Activated CD8-positive, alpha-beta memory T cell treated with anti-CD3 and anti-CD28 coated beads for 36 hours (primary cell): Measurements from ENCODE around the gene ARSK. TPM values are rescaled to one million over a fixed set of nuclear protein-coding genes. Genes with fewer than 3 reads are reported as not detected.

ENCODE experiments used
- CTCF ChIA-PET: fragments of 350-600 bp; sonication (Branson Sonifier 250); formaldehyde crosslinking; loops from one replicate; lab custom pipeline; 2021; ENCODE audit warnings: antibody characterized with exemption; lab: Charles Lee
- POLR2A ChIA-PET: fragments of 350-600 bp; sonication (Branson Sonifier 250); formaldehyde crosslinking; loops from one replicate; lab custom pipeline; 2021; ENCODE audit warnings: antibody characterized with exemption; lab: Charles Lee
- total RNA-seq, 2 experiments: library from RNA; stranded (reverse); gene quantifications; one replicate each; pipeline ENCODE4 v1.2.3, GENCODE V29; 2021

Gene ARSK
- total RNA-seq, 2 experiments from 2014 or later: 4.4 to 4.7 TPM

DNA sequence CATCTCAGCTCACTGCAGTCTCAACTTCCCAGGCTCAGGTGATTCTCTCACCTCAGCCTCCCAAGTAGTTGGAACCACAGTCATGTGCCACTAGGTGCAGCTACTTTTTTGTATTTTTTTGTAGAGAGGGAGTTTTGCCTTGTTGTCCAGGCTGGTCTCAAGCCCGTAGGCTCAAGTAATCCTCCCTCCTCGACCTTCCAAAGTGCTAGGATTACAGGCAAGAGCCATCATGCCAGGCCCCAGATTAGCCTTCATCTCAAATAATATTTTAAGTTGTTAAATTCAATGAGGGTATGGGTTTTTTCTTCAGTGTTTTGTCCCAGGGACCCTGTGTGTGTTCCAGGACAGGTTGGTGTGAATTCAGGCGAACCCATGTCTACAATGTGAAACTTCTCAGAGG lies 79.2 kb downstream of the ARSK start:
- POLR2A ChIA-PET: no interaction called here
- CTCF ChIA-PET: interaction anchor here (1.6 kb wide), 1 partner anchor 13 kb away, joined by 5 read pairs; the partner anchor contains the start of gene RFESD

DNA sequence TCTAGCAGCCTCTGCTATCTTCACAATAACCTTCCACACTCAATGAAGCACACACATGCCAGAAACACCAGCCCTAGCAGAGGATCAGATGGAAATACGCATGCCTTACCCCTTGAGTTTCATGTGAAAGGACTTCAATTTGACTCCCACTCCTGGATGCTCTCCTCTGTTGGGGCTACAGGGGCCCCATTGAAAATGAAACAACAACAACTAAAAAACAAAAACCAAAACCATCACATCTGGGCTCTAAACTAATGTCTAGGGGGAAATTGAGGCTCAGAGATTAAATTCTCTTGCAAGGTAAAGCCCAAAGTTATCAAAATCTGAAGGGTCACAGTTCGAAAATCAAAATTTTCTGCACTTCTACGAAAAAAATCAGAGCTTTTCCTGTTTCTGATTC lies 83.7 kb downstream of the ARSK start:
- POLR2A ChIA-PET: no interaction called here
- CTCF ChIA-PET: no interaction called here

DNA sequence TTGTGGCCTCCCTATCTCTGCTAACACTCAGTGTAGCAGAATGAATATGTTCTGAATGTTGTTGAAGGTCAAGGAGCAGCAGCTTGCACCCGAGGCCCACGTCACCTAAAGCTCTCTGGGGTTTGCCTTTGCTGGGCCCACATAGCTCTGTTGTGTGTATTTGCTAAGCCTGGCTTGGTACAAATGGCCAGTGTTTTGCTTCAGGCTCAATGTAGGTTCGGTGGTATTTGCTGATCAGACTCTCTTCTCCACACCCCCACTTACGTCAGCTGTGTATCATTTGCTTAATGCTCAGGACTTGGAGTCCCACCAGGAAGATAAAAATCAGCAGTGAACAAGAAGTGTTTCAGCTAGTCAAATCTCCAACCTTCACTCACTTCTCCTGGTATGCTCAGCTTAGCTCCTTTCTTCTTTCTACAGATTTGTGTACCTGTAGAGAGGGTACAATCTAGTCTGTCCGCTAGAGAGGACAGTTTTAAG lies 86.9 kb downstream of the ARSK start:
- CTCF ChIA-PET: interaction anchor here (0.9 to 1.2 kb wide), 2 partner anchors 140 to 206 kb away, joined by 3 read pairs; no protein-coding TSS in a partner anchor
- POLR2A ChIA-PET: no interaction called here

DNA sequence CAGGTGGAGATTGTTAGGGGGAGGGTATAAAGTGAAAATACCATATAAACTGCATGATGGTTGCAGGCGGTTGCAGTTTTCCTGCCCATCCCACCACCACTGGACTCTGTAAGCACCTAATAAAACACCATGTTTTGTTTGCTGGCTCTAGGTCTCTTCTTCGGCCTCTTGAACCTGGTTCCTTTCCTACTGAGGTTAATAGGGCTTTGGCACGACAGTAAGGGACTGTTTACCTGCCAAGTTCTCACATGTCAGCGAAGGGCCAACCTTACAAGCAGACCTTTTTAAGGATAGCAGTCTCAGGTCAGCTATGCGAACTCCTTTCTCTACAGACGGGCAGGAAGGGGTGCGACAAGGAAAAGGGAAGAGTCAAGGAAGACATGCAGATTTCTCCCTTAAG lies 88.3 kb downstream of the ARSK start:
- ChIA-PET CTCF (interaction anchor here (1.0 to 1.2 kb wide), 2 partner anchors 138 to 205 kb away, joined by 3 to 5 read pairs; no protein-coding TSS in a partner anchor), POLR2A (no interaction called here)

DNA sequence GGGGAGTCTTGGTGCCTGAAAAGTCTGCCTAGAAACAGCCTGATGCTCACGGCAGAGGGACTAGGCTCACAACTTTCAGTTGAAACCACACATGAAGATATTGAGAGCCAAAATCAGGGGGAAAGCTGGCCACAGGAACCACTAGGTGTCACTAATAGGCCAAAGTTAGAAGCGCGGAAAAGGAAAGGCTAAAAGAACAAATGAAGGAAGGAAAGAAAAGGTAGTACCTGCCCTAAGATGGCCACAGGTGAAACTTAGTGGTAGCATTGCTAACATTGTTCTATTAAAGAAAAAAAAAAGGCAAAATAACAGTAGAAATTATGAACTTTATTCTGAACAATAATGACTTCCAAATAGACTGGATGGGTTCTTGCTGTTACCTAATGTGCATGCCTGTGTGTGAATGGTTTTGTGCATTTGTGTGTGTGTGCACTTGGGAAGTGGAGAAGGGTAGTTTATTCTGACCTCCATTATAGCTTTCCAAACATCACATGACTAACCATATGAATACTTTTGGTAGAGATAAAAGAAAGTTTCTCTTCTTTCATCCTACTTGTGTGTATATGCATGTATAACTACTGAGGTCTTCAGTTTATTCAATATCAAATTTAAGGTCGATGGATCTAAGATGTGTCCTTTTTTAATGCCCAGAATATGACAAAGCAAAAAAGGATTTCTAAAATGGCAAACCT lies 89.6 kb downstream of the ARSK start:
- POLR2A ChIA-PET: interaction anchor here (0.6 kb wide), 1 partner anchor 212 kb away, joined by 3 read pairs; no protein-coding TSS in a partner anchor
- CTCF ChIA-PET: interaction anchor here (0.7 to 1.2 kb wide), 3 partner anchors 12 to 202 kb away, joined by 3 read pairs; no protein-coding TSS in a partner anchor

DNA sequence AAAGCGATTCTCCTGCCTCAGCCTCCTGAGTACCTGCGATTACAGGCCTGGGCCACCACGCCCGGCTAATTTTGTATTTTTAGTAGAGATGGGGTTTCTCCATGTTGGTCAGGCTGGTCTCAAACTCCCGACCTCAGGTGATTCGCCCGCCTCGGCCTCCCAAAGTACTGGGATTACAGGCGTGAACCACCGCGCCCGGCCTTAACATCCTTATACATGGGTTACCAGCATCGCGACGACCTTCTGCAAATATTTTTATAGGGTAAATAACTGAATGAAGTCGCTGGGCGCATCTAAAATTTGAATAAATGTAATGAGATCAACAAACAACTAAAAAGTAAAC lies 91.3 kb downstream of the ARSK start:
- POLR2A ChIA-PET: interaction anchor here (0.6 to 1.5 kb wide), 5 partner anchors 15 to 175 kb away, joined by 3 to 8 read pairs (median 4); partner anchors contain the start of genes ARSK and SKIC3
- CTCF ChIA-PET: interaction anchor here (1.4 kb wide), 1 partner anchor 135 kb away, joined by 5 read pairs; no protein-coding TSS in a partner anchor

DNA sequence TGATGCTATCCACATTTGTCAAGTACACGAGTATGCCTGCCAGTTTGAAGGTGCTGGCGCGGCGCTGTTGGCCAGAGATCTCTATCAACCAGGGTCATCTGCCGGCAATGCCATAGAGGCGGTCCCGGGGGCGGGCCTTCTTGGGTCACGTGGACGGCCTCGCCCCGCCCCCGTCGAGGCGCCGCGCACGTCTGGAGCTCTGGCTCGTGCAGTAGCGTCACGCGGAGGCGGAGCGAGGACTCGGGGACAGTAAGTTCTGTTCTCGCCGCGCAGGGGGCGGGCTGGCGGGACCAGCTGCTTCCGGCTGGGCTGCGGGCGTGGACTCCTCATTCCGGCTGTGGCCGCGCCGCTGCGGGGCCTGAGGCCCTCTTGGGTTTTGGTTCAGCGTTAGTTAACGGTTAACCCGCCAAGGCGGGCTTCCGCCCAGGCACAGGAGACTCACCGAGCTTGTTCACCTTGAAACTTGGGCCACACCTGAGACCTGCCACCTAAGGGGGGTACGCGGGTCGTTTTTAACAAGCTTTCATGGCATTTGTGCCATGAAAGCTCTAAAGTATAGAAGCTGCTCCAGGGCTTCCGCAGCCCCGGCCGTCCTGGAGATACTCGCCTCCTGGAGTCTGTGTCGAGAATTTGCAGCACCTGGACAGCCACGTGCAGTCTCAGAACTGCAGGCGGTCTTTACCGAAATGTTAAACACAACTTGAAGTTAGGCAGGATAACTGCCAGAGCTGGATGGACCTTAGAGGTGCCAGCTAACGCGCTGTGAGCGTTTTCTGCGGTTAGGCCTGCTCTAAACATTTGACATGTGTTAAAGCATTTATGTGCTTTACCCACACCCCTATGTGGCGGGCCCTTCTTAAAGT lies 91.9 kb downstream of the ARSK start, which contains the start of gene RFESD:
Gene RFESD (plus strand): TSS at position 209 of the 863 bp plus-strand sequence. CDS start 5,495 bp downstream, outside the sequence.
- CTCF ChIA-PET: interaction anchor here (0.8 to 1.4 kb wide), 3 partner anchors 12 to 135 kb away, joined by 5 read pairs; no protein-coding TSS in a partner anchor
- POLR2A ChIA-PET: interaction anchor here (0.6 to 1.5 kb wide), 7 partner anchors 15 to 190 kb away, joined by 3 to 8 read pairs (median 3); partner anchors contain the start of genes ARSK, GLRX and SKIC3

DNA sequence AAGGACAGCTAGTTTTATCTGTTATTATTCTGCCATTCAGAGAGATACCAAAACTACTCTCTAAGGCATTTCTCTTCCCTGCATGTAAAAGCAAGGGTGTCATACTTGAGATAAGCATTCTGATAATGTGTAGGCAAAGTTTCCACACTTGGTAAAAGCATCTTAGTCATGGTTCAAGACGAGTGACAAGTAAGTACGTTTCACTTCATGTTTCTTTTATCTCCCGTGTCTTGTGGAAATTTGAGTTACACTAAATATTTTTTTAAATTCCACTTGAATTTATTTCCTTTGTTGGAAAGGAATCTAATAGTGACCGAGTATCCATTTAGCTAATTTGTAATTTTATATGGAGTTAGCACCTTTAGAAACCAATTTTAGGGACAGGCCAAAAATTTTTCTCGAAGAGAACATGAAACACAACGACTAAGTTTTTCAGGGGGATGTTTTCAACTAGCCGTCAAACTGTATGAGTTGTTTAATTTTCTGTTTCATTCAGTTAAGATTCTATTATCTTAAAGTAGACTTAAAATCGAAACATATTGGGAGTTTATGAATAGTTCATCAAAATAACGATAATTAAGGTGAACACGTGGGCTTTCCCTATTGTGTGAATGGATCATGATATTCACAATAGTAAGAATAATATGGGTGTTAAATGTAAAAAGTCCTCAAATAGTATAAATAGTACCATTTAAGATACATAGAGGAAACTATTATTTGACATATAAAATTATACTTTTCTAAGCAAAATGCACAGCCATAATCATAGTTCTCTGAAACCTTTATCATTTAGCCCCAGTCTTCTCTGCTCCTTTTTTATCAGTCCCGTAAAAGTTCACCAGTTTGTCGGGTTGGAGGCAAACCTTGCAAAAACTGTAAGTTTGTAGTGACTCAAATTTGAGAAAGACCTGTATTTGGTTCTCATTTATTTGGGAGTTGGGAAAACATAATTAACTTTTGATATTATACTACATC lies 93.3 kb downstream of the ARSK start:
- ChIA-PET CTCF (interaction anchor here (0.6 to 0.8 kb wide), 2 partner anchors 16 to 1034 kb away, joined by 3 to 5 read pairs; no protein-coding TSS in a partner anchor), POLR2A (interaction anchor here (1.3 kb wide), 1 partner anchor 174 kb away, joined by 3 read pairs; the partner anchor contains the start of gene GLRX)

DNA sequence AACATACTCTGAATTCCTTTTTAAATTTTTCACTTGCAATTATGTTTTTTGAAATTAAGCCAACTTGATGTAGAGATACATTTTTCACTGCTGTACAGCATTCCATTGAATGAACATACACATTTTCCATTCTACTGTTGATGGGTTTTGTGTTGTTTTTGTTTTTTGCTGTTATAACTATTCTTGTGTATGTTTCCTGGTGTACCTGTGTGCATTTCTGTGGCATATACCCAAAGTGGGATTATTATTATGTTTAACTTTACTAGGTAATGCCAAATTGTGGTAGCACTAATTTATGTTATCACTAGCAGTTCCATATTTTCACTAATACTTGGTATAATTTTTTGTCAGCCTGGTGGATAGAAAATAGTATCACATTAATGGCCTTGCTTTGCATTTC lies 94.4 kb downstream of the ARSK start:
- ChIA-PET CTCF (interaction anchor here (0.6 kb wide), 1 partner anchor 1033 kb away, joined by 3 read pairs; no protein-coding TSS in a partner anchor), POLR2A (no interaction called here)

DNA sequence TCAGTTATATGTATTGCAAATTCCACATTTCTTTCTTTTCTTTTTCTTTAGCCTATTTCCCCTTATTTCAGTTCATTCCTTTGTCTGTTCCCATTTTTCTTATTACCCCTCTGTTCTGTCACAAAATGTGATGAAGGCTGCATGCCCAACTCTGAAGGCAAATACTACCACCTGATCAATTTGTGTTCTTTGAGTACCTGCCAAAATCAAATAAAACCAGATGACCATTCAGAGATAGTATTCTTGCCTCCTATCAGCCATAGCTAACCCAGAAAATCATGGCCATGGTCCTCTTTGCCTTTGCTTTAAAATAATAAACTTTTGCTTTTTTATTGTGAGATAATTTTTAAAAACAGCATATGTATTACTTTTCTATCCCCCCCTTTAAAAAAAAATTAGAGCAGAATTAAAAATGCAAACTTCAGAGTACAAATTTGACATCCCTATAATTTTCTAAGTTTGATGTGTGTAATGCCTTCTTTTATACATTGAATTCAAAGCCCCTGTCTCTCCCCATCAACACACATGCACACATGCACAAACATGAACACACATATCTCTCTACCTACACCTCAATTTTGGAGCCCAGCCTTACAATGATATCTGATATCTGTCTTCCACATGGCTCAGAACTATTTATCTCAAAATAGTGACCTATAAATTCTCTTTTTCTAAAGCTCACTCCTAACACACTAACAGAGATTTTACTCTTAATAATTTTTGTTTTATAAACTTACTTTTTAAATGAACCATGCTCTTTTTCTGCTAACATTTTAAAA lies 95.1 kb downstream of the ARSK start:
- POLR2A ChIA-PET: interaction anchor here (0.7 kb wide), 1 partner anchor 76 kb away, joined by 5 read pairs; no protein-coding TSS in a partner anchor
- CTCF ChIA-PET: interaction anchor here (1.5 kb wide), 1 partner anchor 131 kb away, joined by 3 read pairs; no protein-coding TSS in a partner anchor

DNA sequence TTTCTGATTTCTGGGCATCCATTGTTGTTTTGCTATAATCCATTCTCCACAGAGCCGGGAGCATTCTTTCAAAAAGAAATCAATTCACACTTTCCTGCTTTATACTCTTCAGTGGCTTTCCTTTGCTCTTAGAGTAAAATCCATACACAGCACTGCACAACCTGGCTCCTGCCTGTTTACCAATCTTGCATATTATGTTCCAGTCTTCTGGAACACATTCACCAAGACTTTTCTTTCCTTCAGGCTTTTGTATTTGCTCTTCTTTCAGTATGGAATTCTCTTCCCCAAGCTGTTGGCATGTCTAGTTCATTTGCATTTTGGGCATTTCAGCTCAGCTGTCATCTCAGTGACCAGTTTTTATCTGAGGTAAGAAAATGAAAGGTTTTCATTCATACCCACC lies 97.9 kb downstream of the ARSK start:
- POLR2A ChIA-PET: no interaction called here
- CTCF ChIA-PET: no interaction called here

DNA sequence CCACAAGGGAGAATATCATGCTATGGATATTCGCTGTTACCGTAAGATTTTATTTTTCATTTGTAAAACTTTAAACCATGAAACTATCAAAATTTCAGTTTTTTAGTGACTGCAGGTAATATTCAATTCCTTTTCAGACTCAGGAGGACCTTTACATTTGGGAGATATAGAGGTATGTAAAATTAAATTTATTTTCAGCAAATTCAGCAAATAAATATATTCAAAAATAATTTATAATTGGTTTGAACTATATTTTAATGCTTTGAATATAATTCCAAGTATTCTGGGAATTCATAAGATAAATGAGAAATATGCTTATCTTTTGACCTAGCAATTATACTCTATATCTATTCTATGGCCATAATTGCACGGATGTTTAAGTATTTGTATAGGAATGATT lies 99.3 kb downstream of the ARSK start:
- ChIA-PET CTCF (no interaction called here), POLR2A (no interaction called here)

Other genes starting within 250 kb of the ARSK start
- gene FAM81B, start 163.7 kb upstream of the ARSK start, total RNA-seq: not detected
- 10 to 100 TPM; 63.8 to 65.4 TPM for gene SKIC3, start 124 bp upstream of the ARSK start, total RNA-seq
- gene GPR150, start 65.0 kb downstream of the ARSK start, total RNA-seq: under 1 TPM; 0.38 to 0.44 TPM
- gene RFESD, start 91.7 kb downstream of the ARSK start, total RNA-seq: 1 to 10 TPM; 5.1 to 6.5 TPM
- gene SPATA9, start 127.9 kb downstream of the ARSK start, total RNA-seq: not detected
- gene RHOBTB3, start 176.2 kb downstream of the ARSK start, total RNA-seq: under 1 TPM; 0.40 to 0.67 TPM